Tibial artery (tissue), 4 donors: Measurements from ENCODE around the gene TMED7.

Source experiments
- DNase-seq, 2 donors: peaks; one replicate each; pipeline ENCODE4 v3.0.0-alpha.2; 2019
- H3K27ac ChIP-seq, 2 donors: fragments of 200-600 bp; sonication (generic) in 1 of 2; 1 replicate in 1 of 2; 2 replicates in 1 of 2; pipeline ENCODE4 v1.5.1; 2018 to 2019; ENCODE audit warnings: mild to moderate bottlenecking in 1 of 2
- H3K27me3 ChIP-seq, 2 donors: fragments of 200-600 bp; sonication (generic) in 1 of 2; one replicate each; pipeline versions ENCODE4 v1.5.1 to v1.6.0; 2016 to 2019
- H3K36me3 ChIP-seq, 3 donors: fragments of 200-600 bp; sonication (generic) in 2 of 3; one replicate each; pipeline ENCODE4 v1.5.1; 2016 to 2019; ENCODE audit warnings: mild to moderate bottlenecking in 2 of 3
- H3K4me1 ChIP-seq, 4 donors: fragments of 200-600 bp; sonication (generic) in 2 of 4; 1 replicate in 3 of 4; 2 replicates in 1 of 4; pipeline ENCODE4 v1.5.1; 2016 to 2019
- H3K4me3 ChIP-seq, 2 donors: fragments of 200-600 bp; sonication (generic) in 1 of 2; 1 replicate in 1 of 2; 2 replicates in 1 of 2; pipeline ENCODE4 v1.5.1; 2018 to 2019; ENCODE audit warnings: mild to moderate bottlenecking in 2 of 2
- H3K9me3 ChIP-seq, 3 donors: fragments of 200-600 bp; sonication (generic) in 1 of 3; one replicate each; pipeline ENCODE4 v1.5.1; 2016 to 2019
- intact Hi-C: fragments of 100-400 bp; cut with DNase I; formaldehyde crosslinking; loops from one replicate; pipeline ENCODE4 v1.15.0; 2023; ENCODE audit warnings: low total_unique reads
- TF ChIP-seq, protein P1 (sequence below), 2 experiments: fragments of 200-600 bp in 1 of 2; fragments of 450-650 bp in 1 of 2; IDR thresholded peaks; one replicate each; pipeline ENCODE4 v1.5.1; 2017 to 2019; ENCODE audit warnings: antibody characterized with exemption in 2 of 2, mild to moderate bottlenecking in 1 of 2, moderate library complexity in 1 of 2

Gene TMED7

DNA sequence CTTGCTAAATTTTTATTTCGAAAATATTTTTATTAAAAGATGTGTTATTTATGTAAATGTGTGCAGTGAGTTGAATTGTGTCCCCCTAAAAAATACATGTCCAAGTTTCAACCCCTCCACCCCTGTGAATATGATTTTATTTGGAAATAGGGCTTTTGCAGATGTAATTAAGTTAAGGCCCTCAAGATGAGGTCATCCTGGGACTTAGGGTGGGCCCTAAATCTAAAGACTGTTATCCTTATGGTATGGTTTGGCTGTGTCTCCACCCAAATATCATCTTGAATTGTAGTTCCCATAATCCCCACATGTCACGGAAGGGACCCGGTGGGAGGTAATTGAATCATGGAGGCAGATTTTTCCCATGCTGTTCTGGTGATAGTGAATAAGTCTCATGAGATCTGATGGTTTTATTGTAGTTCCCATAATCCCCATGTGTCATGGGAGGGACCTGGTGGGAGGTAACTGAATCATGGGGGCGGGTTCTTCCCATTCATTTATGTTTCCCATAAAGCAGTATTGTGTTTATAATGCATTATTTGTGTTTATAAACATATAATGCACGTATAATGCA is 1.5 kb upstream of the TMED7 start:
- Histone ChIP-seq H3K27ac (no peak overlapping the region), H3K9me3 (no peaks in the 10 kb centered on the region), H3K4me3 (no peak overlapping the region), H3K36me3 (no peaks in the 10 kb centered on the region), H3K27me3 (no peaks in the 10 kb centered on the region), H3K4me1 (peaks cover 0 to 28% (median 25%) of the 10 kb centered on the region in 4 donors)
- TF ChIP-seq, protein P1, sequence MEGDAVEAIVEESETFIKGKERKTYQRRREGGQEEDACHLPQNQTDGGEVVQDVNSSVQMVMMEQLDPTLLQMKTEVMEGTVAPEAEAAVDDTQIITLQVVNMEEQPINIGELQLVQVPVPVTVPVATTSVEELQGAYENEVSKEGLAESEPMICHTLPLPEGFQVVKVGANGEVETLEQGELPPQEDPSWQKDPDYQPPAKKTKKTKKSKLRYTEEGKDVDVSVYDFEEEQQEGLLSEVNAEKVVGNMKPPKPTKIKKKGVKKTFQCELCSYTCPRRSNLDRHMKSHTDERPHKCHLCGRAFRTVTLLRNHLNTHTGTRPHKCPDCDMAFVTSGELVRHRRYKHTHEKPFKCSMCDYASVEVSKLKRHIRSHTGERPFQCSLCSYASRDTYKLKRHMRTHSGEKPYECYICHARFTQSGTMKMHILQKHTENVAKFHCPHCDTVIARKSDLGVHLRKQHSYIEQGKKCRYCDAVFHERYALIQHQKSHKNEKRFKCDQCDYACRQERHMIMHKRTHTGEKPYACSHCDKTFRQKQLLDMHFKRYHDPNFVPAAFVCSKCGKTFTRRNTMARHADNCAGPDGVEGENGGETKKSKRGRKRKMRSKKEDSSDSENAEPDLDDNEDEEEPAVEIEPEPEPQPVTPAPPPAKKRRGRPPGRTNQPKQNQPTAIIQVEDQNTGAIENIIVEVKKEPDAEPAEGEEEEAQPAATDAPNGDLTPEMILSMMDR (IDR thresholded peaks at IDR 0.05), result no peak
- intact Hi-C loops, result loop anchor here (5.0 kb wide), 1 partner anchor 215 kb away; the partner anchor contains the start of genes AP3S1 and ATG12
- DNase-seq, result no peak

DNA sequence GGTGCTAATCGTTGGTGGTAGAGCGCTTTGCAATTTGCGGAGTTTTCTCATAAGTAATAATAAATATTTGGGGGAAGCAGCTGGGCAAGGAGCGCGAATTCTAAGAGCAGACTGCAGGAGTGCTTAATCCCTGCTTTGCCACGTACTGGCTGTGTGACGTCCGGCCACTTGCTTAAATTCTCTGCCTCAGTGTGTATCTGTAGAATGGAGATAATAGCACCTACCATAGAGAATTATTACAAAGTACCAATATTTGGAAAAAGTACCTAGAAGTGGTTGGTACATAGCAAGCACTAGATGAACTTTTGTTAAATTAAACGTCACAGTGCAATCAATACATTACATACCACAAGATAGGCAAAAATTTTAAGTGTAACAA is 598 bp upstream of the TMED7 start:
- H3K36me3 ChIP-seq, result no peaks in the 10 kb centered on the region
- DNase-seq, result no peak
- intact Hi-C loops, result loop anchor here (5.0 kb wide), 1 partner anchor 216 kb away; the partner anchor contains the start of genes AP3S1 and ATG12

DNA sequence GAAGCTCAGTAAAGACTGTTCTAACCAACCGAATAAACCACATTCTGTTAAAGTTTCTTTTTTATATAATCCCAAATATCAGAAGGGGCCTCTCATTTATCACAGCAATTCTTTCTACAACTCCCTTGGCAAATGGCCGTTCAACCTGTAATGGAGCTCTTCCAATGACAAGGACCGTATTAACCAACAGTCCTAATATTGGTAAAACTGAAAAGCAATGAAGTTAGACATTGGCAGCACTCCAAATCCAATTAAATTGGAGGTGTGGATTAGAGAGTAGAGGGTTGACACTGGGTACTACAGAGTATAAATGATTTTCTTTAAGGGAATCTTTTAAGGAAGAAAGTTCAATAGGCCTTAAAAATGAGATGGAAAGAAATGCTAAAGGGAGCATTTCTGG is 842 bp downstream of the TMED7 start:
- Histone ChIP-seq H3K9me3 (no peaks in the 10 kb centered on the region), H3K4me3 (peak overlapping the region; percentile 91 to 99), H3K27me3 (no peaks in the 10 kb centered on the region), H3K27ac (peak overlapping the region; percentile 95 to 96), H3K4me1 (peaks cover 0 to 37% (median 28%) of the 10 kb centered on the region in 4 donors), H3K36me3 (peaks cover 0 to 4% (median 2%) of the 10 kb centered on the region in 3 donors)
- no peak for DNase-seq
- intact Hi-C loops, result loop anchor here (5.0 kb wide), 1 partner anchor 217 kb away; the partner anchor contains the start of genes AP3S1 and ATG12
- TF ChIP-seq, protein P1 (IDR thresholded peaks at IDR 0.05), result no peak

More for the DNA sequence above, 598 bp upstream of the TMED7 start:
- Histone ChIP-seq H3K4me1 (peaks cover 0 to 36% (median 28%) of the 10 kb centered on the region in 4 donors), H3K27me3 (no peaks in the 10 kb centered on the region), H3K9me3 (no peaks in the 10 kb centered on the region), H3K4me3 (peak overlapping the region; percentile 91 to 99), H3K27ac (peak overlapping the region; percentile 95 to 96)
- TF ChIP-seq, protein P1 (IDR thresholded peaks at IDR 0.05), result no peak

DNA sequence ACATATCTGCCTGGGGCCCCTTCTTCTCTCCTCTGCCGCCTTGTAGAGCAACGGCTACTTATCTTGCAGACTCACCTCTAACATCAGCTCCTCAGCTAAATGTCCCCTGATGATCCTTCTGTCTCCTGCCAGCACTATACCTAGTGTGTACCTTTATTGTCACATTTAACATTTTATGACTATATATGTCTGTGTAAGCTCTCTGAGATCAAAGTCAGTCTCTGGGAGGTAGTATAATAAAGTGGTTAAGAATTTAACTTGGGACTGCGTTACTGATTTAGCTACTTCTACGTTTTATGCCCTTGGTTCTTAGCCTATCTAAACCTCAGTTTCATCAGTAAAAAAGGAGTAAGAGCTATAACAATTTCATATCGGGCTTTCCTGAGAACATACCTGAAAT is 2.2 kb downstream of the TMED7 start:
- intact Hi-C loops, result no loop called here
- Histone ChIP-seq H3K27ac (peak overlapping the region in 1 of 2 donors; percentile 95), H3K27me3 (no peaks in the 10 kb centered on the region), H3K9me3 (no peaks in the 10 kb centered on the region), H3K36me3 (peaks cover 7 to 18% (median 14%) of the 10 kb centered on the region in 3 donors), H3K4me3 (peak overlapping the region; percentile 91 to 99), H3K4me1 (peaks cover 0 to 37% (median 28%) of the 10 kb centered on the region in 4 donors)
- DNase-seq, result no peak
- TF ChIP-seq, protein P1 (IDR thresholded peaks at IDR 0.05), result no peak

DNA sequence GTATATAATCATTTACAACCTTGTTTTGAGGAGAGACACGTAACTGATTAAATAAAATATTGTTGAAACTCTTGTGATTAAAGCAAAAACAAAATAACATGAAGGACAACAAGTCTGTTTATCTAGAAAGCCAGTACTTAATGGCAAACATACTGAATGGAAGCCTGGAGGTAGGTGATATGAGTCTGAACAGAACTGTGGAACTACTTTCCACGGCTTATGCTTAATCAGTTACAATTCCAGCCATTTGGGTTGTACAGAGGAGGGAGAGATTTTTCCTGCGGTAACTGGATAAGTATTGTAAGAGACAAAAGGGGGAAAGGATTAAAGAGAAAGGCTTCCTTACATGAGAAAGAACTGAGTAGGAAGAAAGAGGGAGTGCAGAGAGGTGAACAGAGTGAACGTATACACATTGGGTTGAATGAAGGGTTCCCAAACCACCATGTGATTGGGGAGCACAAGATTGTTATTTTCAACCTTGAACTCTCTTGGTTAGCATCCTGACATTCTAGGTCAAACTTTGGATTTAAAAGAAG is 4.4 kb downstream of the TMED7 start:
- Histone ChIP-seq H3K36me3 (peaks cover 12 to 28% (median 24%) of the 10 kb centered on the region in 3 donors), H3K4me1 (peaks cover 0 to 37% (median 28%) of the 10 kb centered on the region in 4 donors), H3K27ac (no peak overlapping the region), H3K4me3 (no peak overlapping the region), H3K27me3 (no peaks in the 10 kb centered on the region), H3K9me3 (no peaks in the 10 kb centered on the region)
- intact Hi-C loops, result no loop called here
- TF ChIP-seq, protein P1 (IDR thresholded peaks at IDR 0.05), result no peak
- DNase-seq, result no peak
